ENCODE results near the gene ELP4.

- TF ChIP-seq CTCF (IDR thresholded peaks at IDR 0.05) = no peak
- TF ChIP-seq POLR2A (IDR thresholded peaks at IDR 0.05) = no peak
These were observed 275.0 kb downstream of the ELP4 start for GRCh38 chr11:31784611-31785010.
